ENCODE measurements around the gene MFRP. TPM values are rescaled to one million over a fixed set of nuclear protein-coding genes. Genes with fewer than 3 reads are reported as not detected.

The MFRP gene
- total RNA-seq, 1 donor from 2014 or later: not detected

DNA sequence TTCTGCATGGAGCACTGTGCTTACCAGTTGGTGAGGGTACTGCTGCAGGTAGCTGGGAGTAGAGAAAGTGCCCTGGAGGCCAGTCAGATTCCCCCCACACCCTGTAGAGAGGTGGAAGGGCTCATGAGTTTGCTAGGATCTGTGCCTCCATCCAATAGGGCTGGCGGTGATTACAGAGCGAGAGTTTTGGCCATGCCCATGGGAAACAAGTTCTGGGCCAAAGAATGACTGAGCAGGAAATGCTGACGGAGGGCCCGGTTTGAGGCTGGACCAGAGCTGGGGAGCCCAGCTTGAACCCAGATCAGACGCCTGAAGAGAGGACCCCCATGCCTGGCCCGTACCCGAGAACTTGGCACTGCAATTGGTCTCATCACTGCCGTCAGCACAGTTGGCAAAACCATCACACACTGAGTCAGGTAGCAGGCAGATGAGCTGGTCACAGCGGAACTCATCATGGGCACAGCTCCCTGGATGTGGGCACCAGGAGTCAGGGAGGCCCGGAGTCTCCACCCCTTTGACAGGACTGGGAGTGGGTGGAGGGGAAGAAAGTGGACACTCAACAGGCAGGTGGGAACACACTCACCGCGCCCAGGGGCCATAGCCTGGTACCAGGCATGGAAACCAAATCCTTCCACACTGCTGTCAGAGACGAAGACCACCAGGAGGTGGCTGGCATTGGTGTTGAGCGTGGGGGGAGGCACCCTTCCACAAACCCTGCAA is 2.1 kb downstream of the MFRP start:
- H3K4me3 Mint-ChIP-seq (ENCODE audit: unreplicated experiment): no peak overlapping the region
- H3K9me3 Mint-ChIP-seq (ENCODE audit: low read depth): no peaks in the 10 kb centered on the region
- peaks cover 24% of the 10 kb centered on the region for H3K27me3 Mint-ChIP-seq (ENCODE audit: low read depth)
- H3K4me1 Mint-ChIP-seq (ENCODE audit: low read depth): peaks cover 18% of the 10 kb centered on the region
- TF ChIP-seq, protein P1, sequence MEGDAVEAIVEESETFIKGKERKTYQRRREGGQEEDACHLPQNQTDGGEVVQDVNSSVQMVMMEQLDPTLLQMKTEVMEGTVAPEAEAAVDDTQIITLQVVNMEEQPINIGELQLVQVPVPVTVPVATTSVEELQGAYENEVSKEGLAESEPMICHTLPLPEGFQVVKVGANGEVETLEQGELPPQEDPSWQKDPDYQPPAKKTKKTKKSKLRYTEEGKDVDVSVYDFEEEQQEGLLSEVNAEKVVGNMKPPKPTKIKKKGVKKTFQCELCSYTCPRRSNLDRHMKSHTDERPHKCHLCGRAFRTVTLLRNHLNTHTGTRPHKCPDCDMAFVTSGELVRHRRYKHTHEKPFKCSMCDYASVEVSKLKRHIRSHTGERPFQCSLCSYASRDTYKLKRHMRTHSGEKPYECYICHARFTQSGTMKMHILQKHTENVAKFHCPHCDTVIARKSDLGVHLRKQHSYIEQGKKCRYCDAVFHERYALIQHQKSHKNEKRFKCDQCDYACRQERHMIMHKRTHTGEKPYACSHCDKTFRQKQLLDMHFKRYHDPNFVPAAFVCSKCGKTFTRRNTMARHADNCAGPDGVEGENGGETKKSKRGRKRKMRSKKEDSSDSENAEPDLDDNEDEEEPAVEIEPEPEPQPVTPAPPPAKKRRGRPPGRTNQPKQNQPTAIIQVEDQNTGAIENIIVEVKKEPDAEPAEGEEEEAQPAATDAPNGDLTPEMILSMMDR (IDR thresholded peaks at IDR 0.05): no peak
- DNase-seq (ENCODE audit: low spot score): peak; percentile 56
- H3K27ac Mint-ChIP-seq (ENCODE audit: unreplicated experiment): no peak overlapping the region
- no peaks in the 10 kb centered on the region for H3K36me3 Mint-ChIP-seq (ENCODE audit: low read depth)

DNA sequence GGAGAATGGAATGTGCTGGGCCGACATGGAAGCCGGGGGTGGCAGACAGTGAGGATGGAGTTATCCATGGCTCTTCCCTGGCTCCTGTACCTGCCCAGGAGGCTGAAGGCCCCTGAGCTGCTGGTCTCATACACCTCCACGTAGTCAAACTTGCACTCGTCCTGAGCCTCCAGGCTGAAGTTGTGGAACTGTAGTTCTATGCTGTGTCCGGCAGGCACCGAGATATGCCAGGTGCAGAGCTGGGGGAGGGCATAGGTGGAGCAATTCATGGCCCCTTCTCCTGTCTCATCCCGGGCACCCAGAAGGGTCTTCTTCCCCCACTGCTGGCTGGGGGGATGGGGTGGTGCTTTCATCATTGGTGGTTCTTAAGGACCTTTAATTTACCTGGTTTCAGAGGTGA is 2.8 kb downstream of the MFRP start:
- no peaks in the 10 kb centered on the region for H3K9me3 Mint-ChIP-seq (ENCODE audit: low read depth)
- H3K36me3 Mint-ChIP-seq (ENCODE audit: low read depth): no peaks in the 10 kb centered on the region
- H3K27me3 Mint-ChIP-seq (ENCODE audit: low read depth): peaks cover 24% of the 10 kb centered on the region
- DNase-seq (ENCODE audit: low spot score): peak; percentile 37
- H3K4me1 Mint-ChIP-seq (ENCODE audit: low read depth): peaks cover 25% of the 10 kb centered on the region
- no peak overlapping the region for H3K27ac Mint-ChIP-seq (ENCODE audit: unreplicated experiment)
- TF ChIP-seq, protein P1 (IDR thresholded peaks at IDR 0.05): no peak
- no peak overlapping the region for H3K4me3 Mint-ChIP-seq (ENCODE audit: unreplicated experiment)

DNA sequence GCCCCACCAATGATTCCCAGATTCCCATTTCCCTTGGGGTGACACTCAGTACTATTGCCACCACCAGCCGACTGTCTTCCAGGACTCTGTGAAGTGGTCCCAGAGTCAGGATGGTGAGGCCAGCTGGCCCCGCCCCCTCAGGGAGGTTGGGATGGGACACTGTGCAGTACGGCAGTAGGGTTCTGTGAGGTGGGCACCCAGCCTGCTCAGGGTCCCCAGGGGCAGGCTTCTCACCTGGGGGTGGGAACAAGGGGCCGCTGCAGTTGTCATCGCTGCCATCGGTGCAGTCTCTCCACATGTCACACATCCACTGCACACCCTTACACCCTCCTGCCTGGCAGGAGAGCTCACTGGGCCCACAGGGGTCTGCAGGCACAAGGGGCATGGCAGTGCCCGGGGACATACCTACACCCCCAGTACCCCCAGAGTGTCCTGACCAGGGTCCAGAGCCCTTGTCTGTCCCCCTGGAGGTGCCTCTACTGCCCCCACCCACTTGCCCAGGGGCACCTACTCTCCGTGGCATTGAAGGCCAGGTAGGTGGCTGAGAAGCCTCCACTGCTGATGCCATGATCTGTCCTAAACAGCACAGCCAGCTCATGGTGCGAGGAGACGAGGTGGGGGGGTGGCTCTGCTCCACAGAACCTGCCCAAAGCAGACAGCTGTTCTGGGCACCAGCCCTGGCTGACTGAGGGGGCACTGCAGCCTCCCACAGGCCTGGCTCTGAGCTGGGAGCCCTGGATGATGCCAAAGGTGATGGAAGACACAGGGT is 4.0 kb downstream of the MFRP start:
- Mint-ChIP-seq H3K36me3 (ENCODE audit: low read depth) (no peaks in the 10 kb centered on the region), H3K27me3 (ENCODE audit: low read depth) (peaks cover 17% of the 10 kb centered on the region), H3K27ac (ENCODE audit: unreplicated experiment) (no peak overlapping the region), H3K9me3 (ENCODE audit: low read depth) (no peaks in the 10 kb centered on the region), H3K4me1 (ENCODE audit: low read depth) (peaks cover 37% of the 10 kb centered on the region), H3K4me3 (ENCODE audit: unreplicated experiment) (no peak overlapping the region)
- peak; percentile 81 for DNase-seq (ENCODE audit: low spot score)
- TF ChIP-seq, protein P1 (IDR thresholded peaks at IDR 0.05): no peak

DNA sequence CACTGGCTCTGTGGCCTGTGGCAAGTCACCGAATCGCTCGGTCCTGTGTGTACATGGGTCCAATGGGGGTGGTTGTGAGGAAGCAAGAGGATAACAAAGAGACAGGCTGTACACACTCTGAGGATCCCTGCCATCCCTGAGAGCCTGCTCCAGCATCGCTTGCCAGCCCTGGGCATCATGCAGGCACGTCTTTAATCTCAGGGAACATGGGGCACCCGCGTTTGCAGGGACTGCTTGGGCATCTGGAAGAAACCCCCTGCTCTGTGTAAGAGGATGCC is 4.5 kb downstream of the MFRP start:
- TF ChIP-seq, protein P1 (IDR thresholded peaks at IDR 0.05): no peak
- H3K4me3 Mint-ChIP-seq (ENCODE audit: unreplicated experiment): no peak overlapping the region
- no peaks in the 10 kb centered on the region for H3K9me3 Mint-ChIP-seq (ENCODE audit: low read depth)
- DNase-seq (ENCODE audit: low spot score): peak; percentile 58
- H3K4me1 Mint-ChIP-seq (ENCODE audit: low read depth): peaks cover 37% of the 10 kb centered on the region
- H3K27ac Mint-ChIP-seq (ENCODE audit: unreplicated experiment): no peak overlapping the region
- H3K27me3 Mint-ChIP-seq (ENCODE audit: low read depth): peaks cover 14% of the 10 kb centered on the region
- H3K36me3 Mint-ChIP-seq (ENCODE audit: low read depth): no peaks in the 10 kb centered on the region

DNA sequence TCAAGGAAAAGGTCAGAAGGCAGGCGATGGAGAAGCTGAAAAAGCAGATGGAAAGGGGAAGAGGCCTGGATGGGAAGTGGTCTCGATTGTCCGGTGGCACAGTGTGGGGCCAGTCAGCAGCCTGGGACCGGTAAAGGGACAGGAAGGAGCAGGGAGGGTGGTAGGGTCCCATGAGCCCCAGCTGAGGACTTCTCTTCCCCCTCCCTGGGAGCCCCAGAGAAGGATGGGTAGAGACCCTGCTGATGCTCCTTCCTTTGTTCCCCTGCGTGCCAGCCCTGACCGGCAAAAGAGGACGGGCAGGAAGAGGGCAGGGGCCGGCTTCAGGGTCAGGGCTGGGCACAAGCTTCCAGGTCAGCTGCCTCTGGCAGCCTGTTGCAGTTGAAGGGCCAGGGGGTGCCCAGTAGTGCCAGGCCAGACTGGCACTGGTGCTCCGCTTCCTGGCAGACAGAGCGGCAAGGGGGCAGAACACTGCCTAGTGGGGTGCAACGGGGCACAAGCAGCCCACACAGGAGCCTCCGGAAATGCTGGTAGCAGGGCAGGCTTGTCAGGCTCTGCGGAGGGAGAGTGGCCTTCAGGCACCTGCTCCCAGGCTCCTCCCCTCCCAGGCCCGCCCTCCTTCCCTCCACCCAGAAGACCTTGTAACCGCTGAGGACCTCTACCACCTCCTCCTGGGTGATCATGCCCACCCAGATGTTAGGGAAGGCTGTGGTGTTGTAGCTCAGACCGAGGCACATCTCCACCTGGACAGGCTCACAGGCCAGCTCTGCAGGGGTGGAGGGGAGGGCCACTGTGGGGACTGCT is 5.1 kb downstream of the MFRP start:
- DNase-seq (ENCODE audit: low spot score): peak; percentile 70
- peak overlapping the region; percentile 82 for H3K27ac Mint-ChIP-seq (ENCODE audit: unreplicated experiment)
- TF ChIP-seq, protein P1 (IDR thresholded peaks at IDR 0.05): no peak
- H3K9me3 Mint-ChIP-seq (ENCODE audit: low read depth): no peaks in the 10 kb centered on the region
- H3K4me3 Mint-ChIP-seq (ENCODE audit: unreplicated experiment): peak overlapping the region; percentile 70
- peaks cover 11% of the 10 kb centered on the region for H3K27me3 Mint-ChIP-seq (ENCODE audit: low read depth)
- H3K4me1 Mint-ChIP-seq (ENCODE audit: low read depth): peaks cover 38% of the 10 kb centered on the region
- no peaks in the 10 kb centered on the region for H3K36me3 Mint-ChIP-seq (ENCODE audit: low read depth)
